Activated CD8-positive, alpha-beta memory T cell treated with anti-CD3 and anti-CD28 coated beads, Interleukin-2, amount 50 U/mL, for 4 hours (primary cell): ENCODE results near the gene ELMOD1.
"Not testable (repeated sequence)": the region's sequence is repeated elsewhere in the genome, so short reads cannot be mapped to it uniquely, and the experiment has no call there.

ENCODE experiments used
- DNase-seq: peaks from one replicate; pipeline ENCODE4 v3.0.0-alpha.2; 2020

ELMOD1 gene

DNA sequence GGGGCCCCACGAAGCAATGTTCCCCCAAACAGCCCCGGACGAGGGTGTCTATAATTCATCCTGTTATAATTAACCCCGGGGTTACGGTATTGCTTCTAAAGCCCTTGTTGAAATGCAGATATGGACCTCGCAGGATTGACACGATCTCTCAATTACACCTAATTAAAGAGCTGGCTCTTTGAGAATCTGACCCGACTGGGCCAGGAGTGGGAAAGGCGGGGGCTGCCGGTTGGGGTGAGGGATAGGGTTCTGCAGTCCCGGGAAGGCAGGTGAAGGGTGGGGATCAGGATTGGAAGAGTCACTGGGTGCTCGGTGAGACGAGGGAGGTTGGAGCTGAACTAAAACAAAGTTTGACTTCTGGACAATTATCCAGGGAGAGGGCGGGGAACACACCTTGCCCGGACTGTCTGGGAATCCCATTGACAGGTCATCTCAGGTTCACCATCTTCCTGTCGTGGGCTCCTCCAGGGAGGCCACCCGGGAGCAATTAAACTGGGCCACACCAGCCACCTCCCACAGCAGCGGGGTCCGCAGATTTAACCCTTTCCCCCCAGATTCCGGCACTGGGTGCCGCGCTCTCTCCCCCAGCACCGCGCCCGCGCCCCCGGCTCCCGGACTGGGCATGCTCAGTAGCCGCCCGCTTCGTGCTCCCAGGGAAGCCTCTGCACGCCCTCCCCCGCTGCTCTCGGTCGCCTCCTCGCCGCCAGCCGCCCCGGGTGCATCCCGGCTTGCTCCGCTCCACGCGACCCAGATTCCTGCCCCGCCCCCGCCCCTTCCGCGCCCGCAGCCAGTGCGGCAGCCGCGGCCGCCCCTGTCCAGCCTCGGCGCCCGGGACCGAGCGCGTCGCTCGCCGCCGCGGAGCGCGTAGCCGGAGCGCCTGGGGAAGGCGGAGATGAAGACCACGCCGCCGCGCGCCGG lies at the start of gene ELMOD1:
Gene ELMOD1, plus strand, starts transcription at position 688 of the 918 bp plus-strand sequence. CDS start 27,043 bp downstream, outside the sequence.
- peak; percentile 37 for DNase-seq

DNA sequence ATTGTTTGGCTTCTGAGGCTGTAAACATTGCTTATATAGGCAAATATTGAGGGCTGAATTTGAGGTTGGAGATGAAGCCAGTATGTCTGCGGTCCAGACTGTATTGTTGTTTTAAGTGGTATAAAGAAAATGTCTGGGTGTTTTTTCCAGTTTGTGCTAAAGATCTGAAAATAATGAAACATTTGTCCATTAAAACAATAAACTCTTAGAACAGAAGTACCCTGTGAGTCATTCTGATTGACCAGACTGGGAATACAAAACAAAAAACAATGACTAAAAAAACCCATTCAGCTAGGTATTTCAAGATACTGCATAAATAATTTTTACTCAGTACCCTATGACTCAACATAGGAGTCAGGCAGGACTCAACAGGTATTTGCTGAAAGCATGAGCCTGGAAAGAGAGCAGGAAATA lies 45.8 kb upstream of the ELMOD1 start:
- DNase-seq, result no peak

DNA sequence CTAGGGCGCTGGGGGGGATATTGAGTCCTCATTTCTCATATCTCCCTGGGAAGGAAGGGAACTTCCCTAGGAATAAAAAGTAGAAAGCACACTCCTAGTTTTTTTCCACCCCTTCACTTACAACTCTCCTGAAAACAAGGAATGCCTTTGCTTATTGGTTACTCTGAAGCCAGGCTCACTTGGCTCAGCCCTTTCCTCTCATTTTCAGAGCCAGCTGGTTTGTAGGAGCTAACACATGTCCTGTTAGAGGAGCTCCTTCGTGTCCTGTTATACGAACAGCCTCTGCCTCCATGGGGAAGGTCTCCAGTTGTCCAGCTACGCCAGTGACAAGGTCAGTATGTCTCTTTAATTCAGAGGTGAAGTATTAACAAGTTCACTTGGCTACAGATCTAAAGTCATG lies 43.0 kb upstream of the ELMOD1 start:
- no peak for DNase-seq

DNA sequence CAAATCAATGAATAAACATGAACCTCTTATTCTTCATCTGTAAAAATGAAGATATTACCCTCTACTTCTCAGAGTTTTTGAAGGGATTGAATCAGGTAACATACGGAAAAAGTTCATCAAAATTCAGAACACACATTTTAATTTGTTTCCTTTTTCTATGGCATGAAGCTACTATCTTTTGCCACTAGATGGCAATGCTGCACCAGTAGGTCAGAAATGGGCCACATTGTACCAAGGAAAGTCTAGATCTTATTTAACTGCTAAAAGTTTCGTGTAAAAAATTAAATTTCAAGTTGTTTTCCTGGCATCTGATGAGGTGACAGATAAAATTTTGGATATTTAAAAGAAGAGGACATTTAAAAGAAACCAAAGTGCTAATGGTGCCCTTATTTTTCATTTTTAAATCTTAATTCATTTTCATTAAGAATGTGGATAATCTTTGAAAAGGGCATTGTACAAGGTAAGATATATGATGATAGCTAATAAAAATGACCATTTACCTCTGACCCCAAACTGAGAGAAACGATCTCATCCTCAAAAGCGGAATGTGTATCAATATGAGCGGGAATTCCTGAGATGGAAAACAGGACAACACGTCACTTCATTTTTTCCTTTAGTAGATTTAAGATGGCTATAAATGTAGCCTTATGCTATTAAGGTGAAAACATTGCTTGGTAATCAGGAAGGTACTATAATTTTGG lies 41.5 kb upstream of the ELMOD1 start:
- DNase-seq, result peak; percentile 22

DNA sequence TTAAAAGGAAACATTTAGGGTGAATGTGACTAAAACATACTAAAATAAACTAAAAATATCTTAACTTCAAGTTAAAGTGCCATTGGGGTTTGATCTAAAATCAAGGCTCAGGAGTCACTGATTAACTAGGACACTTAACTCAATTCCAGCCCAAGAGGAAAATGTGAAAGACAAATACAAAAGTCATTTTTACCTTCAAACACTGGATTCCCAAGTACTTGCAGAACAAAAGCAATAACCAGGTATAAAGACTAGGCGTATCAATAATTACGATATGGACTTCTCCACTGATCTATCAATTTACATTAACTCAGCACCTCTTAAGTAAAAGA lies 41.0 kb upstream of the ELMOD1 start:
- no peak for DNase-seq

DNA sequence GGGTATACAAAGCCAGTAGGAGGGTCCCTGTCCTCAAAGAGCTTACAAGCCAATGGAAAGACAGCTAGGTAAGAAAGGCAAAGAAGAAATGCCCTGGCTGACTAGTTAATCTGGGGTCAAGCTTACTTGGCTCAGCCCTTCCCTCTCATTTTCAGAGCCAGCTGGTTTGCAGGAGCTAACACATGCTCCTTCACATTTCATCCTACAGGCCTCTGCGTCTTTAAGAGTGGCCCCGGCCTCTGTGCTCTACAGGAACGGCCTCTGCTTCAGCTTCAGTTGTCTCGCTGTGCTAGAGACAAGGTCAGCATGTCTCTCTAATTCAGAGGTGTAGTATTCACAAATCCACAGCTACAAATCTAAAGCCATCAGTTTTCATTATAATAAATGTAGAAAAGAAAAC lies 40.6 kb upstream of the ELMOD1 start:
- DNase-seq, result no peak

DNA sequence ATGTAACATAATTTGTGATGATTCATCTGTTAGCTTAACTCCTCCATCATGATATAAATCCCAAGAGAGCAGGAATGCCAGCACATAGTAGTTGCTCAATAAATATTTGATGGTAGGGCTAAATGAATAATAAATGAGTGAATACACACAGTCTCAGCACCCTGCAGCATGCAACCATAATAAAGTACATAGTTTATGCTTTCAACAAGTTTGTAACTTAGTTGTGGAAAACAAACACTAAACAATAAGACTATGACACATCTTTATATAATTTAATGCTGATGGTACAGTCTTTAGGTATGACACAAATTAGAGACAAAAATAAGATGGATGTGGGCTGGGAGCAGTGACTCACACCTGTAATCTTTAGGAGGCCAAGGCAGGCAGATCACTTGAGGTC lies 29.3 kb upstream of the ELMOD1 start:
- no peak for DNase-seq

DNA sequence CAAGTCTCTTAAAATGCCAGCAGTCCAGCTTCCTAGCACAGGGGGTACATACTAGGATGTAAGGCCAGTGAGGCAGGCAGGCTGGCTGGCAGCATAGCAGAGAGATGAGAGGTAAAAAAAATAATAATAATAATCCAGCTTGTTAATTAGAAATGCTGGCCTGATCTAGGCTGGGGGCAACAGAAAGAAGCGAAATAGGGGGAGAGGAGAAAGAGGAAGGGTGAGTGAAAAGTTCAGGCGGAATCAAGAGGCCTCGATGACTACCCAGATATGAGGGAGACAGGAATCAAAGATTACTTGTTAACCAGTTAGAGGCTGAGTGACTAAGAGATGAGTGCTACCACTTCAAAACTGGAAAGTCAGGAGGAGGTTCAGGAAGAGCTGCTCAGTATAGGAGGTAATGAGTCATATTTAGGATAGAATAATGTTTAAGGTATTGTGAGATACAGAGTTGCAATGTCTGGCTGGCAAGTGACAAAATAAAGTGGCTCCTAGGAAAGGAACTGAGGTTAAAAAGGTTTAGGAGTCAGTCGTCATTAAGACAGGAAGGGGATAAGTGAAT lies 28.2 kb upstream of the ELMOD1 start:
- DNase-seq, result no peak

DNA sequence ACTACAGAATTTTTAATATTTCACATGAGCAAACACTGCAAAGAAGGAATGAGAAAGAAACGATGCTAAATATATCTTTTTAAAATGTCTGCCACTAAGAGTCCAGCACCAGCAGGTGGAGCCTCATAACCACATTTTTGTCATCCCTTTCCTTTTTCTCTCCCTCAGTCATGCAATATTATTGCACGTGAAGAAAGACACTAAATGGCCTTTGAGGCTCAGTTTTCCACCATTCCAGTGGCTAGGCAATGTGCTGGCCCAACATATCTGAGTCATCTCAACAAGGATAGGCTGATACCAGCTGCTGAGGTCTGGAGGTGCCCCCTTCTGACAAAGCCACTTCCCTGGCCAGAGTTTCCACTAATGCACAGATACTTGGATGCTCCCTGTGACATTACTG lies 27.2 kb upstream of the ELMOD1 start:
- peak; percentile 27 for DNase-seq

DNA sequence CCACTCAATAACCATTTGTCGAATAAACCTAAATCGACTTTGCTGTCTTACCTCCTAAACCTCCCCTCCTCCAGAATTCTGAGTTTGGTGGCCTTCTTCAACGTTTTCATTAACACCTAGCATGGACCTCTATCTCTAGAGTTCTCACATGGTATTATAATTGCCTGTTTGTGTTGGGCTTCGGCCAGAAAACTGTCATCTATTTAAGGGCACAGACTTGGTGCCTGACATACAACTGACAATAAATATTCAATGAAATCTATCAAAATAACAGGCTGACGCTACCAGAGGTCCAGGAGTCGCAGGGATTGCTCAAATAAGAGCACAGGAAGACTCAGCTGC lies 26.1 kb upstream of the ELMOD1 start:
- DNase-seq, result no peak

DNA sequence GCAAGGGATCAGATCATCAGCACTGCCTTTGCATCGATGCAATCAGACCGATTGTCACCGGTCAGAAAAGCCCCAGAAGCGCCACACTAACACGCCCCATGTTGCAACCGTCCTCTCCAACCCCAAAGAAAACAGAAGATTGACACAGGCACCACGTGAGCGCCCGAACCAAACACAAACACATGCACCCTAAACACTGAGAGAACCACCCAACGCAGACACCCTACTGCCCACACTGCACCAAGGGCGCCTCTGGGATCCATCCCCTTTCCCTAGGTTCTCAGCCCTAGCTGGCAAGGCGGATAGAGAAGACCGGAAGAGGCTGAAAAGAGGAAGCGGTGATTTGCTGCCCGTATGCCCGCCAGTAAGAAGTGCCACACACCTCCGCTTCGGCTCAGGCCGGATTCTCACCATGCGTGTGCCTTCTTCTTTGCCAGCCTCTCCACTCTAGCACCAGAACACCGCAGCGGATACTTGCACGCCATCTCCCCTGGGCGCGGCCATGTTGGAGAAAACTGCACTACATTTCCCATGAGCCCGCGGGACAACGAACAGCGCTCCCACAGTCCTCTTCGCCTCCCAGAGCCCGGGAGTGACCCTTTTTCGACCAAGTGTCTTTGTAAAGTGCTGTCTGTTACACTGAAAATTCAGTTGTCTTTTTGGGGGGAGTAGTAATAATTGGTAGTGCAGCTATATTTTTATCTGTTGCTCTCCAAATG lies 25.6 kb upstream of the ELMOD1 start, which contains the start of gene ALKBH8:
Gene ALKBH8, minus strand, starts transcription at position 517 of the 719 bp plus-strand sequence. CDS start 4,842 bp downstream, outside the sequence.
- DNase-seq, result peak; percentile 76

DNA sequence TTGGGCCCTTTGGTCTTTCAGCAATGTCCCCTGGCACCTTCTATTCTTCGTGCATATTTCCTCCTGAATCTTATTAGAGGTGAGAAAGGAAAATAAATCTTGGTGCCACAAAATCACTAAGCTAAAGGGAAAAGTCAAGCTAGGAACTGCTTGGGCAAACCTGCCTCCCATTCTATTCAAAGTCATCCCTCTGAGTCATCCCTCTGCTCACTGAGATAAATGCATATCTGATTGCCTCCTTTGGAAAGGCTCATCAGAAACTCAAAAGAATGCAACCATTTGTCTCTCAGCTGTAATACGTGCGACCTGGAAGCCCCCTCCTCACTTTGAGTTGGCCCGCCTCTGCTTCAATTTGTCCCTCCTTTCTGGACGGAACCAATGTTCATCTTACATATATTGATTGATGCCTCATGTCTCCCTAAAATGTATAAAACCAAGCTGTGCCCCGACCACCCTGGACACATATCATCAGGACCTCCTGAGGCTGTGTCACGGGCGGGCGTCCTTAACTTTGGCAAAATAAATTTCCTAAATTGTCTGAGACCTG lies 24.9 kb upstream of the ELMOD1 start:
- not testable (repeated sequence) for DNase-seq

DNA sequence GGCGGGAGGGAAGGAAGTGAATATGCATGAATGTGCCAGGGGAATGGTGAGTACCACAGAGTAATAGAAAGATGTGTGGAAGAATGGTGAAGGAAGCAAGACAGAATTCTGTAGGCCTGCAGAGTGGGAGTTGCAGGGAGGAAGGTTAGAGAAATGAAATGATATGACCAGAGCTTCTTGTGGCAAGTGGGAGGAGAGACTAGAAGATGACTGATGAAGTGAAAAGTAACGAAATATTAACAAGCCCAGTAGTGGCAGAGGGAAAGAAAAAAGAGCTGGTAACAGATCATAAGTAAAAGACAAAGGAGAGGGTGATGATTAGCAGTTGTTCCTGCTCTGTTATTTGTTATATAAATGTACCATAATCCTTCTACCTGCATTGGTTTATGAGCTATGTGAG lies 24.4 kb upstream of the ELMOD1 start:
- no peak for DNase-seq

DNA sequence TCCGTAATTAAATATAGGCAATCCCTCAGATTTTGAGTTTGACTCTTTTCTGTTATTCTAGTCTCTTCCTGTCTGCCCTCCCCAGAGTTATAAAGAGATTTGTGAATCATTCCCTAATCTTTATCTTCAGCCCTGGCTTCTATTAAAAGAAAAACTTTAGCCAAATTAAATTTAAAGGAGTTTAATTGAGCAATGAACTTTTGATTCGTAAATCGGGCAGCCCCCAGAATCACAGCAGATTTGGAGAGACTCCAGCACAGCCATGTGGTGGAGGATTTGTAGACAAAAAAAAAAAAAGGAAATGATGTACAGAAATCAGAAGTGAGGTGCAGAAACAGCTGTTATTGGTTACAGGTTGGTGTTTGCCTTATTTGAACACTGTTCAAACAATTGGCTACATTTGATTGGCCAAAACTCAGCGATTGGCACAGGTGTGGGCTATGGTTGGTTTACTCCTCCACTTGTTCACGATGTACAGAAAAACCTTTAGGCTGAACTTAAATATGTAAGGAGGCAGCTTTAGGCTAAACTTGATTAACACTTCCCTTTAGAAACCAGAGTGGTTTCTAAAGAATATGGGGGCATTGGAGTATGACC lies 23.1 kb upstream of the ELMOD1 start:
- DNase-seq, result no peak

DNA sequence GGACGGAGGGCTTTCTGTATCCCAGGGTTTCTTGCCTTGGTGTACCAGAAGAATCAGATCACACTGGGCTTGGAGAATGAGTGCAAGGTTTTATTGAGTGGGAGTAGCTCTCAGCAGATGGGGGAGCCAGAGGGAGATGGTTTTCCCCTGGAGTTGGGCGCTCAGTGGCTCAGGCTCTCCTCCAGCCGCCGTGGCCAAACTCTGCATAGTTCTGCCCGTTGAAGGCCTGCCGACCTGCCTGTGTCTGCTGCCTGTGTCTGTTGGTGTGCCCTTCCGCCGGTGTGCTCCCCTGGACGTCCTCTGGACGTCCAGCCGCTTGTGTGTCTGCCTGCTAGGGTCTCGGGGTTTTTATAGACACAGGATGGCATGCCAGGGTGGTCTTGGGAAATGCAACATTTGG lies 20.9 kb upstream of the ELMOD1 start:
- no peak for DNase-seq

DNA sequence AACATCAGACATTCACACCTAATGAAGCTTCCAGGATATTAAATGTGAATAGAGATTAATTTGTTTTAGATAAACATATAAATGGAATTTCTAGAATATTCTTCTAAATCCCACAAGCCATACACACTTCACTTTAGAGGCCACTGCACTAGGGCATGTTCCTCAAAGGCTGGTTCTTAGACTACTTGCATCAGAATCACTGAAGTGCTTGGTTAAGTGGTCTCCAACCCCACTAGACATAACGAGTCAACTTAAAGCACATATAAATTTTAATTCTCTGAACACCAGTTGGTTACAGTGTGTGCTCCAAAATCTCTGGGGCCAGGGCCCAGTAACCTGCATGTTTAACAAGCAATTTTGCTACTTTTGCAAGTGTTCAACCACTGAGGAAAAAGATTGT lies 17.5 kb upstream of the ELMOD1 start:
- no peak for DNase-seq

DNA sequence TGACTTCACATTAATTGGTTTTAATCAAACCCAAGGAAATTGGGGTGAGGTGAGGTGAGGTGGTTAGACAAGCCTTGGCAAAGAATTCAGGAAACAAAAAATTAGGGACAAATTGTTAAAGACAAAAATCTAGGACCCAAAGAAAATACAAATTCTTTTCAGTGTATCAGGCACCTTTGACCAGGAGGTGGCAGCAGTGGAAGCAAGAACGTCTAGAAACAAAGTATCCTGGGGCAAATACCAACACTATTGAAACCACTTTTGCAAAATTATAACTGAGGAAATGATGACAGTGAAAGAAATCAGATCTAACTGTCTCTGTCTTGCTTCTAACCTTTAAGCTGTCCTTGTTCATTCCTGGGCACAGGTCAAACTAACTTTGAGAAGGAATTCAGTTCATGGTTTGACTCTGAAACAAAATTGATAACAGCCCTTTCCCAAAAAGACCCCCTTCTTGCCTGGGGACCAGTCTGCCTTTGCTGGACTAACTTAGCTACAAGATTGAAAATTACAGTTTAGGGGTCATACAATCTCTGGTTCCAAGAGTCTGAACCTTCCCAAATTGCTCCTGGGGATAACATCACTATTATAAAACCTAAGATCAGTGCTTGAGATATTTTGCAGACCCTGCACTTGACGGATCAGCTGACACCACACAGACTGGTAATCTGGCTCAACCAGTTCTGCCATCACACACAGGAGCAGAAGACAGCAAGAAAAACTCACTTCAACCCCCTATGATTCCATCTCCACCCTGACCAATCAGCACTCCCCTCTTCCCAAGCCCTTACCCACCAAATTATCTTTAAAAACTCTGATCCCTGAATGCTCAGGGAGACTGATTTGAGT lies 14.2 kb upstream of the ELMOD1 start:
- DNase-seq, result peak; percentile 60

DNA sequence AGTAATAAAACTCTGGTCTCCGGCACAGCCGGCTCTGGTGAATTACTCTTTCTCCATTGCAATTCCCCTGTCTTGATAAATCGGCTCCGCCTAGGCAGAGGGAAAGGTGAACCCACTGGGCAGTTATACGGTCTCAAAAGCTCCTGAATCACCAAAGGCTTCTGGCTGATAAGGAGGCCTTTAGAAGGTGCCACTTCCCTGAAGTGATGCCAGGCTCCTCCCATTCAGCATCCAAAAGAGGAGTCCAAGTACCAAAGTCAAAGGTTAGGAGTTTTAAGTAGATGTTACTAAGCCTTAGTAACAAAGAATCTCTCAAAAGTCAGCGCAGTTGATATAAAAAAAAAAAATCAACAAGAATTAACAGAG lies 13.6 kb upstream of the ELMOD1 start:
- no peak for DNase-seq

DNA sequence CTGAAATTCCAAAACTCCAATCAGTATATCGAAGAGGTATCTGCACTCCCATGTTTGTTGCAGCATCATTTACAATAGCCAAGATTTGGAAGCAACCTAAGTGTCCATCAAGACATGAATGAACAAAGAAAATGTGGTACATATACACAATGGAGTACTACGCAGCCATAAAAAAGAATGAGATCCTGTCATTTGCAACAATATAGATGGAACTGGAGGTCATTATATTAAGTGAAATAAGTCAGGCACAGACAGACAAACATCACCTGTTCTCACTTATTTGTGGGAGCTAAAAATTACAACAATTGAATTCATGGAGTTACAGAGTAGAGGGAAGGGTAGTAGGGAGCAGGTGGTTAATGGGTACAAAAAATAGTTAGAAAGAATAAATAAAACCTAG lies 11.8 kb upstream of the ELMOD1 start:
- DNase-seq, result not testable (repeated sequence)

DNA sequence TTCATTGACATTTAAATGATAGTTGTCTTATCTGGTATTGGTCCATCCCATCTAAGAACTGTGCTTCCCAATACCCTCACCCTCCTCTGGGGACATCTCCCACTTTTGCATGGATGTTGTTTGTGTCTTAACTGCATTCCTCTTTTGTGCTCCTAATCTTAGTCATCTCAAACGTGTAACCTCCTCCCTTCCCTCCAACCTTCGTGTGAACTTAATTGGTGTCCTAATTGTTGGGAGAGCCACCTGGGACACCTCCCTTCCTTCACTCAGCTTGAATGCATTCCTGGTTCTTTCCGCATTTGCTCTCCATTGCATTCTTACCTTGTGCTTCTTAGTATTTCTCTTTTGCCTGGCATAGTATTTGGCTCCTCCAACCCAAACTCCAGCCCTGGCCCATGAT lies 9.8 kb upstream of the ELMOD1 start:
- DNase-seq, result no peak

DNA sequence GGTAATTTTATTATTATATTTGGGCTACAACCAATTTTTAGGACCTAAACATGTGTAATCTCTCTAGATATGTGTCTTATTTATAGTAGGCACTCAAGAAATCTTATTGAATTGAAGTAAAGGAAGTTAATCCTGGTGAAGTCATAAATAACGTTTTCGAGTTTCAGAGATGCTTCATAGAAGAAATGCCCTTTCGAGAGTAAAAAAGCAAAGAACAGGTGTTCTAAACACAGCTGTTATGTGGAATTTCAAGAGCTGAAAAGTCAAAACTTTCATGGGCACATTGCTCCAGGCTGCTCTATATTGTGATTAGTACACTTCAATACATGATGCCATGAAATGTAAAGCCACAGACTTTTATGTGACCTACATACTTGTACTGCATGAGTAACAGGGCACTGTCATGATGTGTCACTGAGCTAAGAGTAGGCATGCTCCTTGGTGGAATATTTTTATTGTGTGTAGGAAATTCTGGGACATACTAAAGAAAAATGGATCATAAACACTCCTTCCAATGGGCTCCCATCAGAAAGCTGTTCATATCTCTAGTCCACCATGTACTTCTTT lies 7.2 kb upstream of the ELMOD1 start:
- no peak for DNase-seq
